ENCODE measurements around the gene TBCK. TPM values are rescaled to one million over a fixed set of nuclear protein-coding genes. Genes with fewer than 3 reads are reported as not detected.

Gene TBCK
- total and polyA plus RNA-seq, 9 of the 15 experiments (the other 6 are each of a cell fraction or from before 2014, with no cell fraction given), result 5.3 to 26.6 (median 16.2) TPM

- TF ChIP-seq E2F6 (IDR thresholded peaks at IDR 0.05; ENCODE audit: borderline replicate concordance in 1 of 2, extremely low read depth in 1 of 2, insufficient read depth in 1 of 2, insufficient read length in 1 of 2, low read depth in 1 of 2, low read length in 1 of 2, poor library complexity in 1 of 2, severe bottlenecking in 1 of 2), result peak; percentile 15 to 17
- TF ChIP-seq BACH1 (tag; IDR thresholded peaks at IDR 0.05), result no peak
- no peak for TF ChIP-seq USF2 (CRISPR knock-in tag; IDR thresholded peaks at IDR 0.05)
- TF ChIP-seq ZNF121 (CRISPR knock-in tag; conservative IDR thresholded peaks at IDR 0.05), result no peak
- no peak for TF ChIP-seq U2AF2 (optimal IDR thresholded peaks at IDR 0.05; ENCODE audit: low read depth, low read length)
- no peak for TF ChIP-seq CGGBP1 (CRISPR knock-in tag; IDR thresholded peaks at IDR 0.05)
- TF ChIP-seq JUND (IDR thresholded peaks at IDR 0.05; ENCODE audit: borderline replicate concordance, low read depth, low read length), result no peak
- TF ChIP-seq JUND (tag; IDR thresholded peaks at IDR 0.05; ENCODE audit: borderline replicate concordance, low read depth, low read length), result no peak; the same call in 2 of the 3 replicates
- TF ChIP-seq BRD4 (IDR thresholded peaks at IDR 0.05), result no peak
- no peak for TF ChIP-seq ZNF274 (IDR thresholded peaks at IDR 0.05; ENCODE audit: borderline replicate concordance, low read depth, low read length)
- TF ChIP-seq PBX2 (CRISPR knock-in tag; IDR thresholded peaks at IDR 0.05; ENCODE audit: low read depth), result no peak
- TF ChIP-seq PBX2 (tag; conservative IDR thresholded peaks at IDR 0.05; ENCODE audit: low read depth), result no peak
- TF ChIP-seq XRCC5 (IDR thresholded peaks at IDR 0.05; ENCODE audit: low read depth, low read length), result no peak
- TF ChIP-seq, protein P1, sequence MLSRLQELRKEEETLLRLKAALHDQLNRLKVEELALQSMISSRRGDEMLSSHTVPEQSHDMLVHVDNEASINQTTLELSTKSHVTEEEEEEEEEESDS (CRISPR knock-in tag; IDR thresholded peaks at IDR 0.05), result no peak
- no peak for TF ChIP-seq BRF2 (IDR thresholded peaks at IDR 0.05; ENCODE audit: borderline replicate concordance, insufficient read depth, insufficient read length)
- no peak for TF ChIP-seq PHB2 (IDR thresholded peaks at IDR 0.05; ENCODE audit: low read depth)
- peak; percentile 99 for TF ChIP-seq DIDO1 (tag; IDR thresholded peaks at IDR 0.05; ENCODE audit: low read depth)
- no peak for TF ChIP-seq ILF3 (IDR thresholded peaks at IDR 0.05; ENCODE audit: borderline replicate concordance)
- no peak for TF ChIP-seq FIP1L1 (IDR thresholded peaks at IDR 0.05; ENCODE audit: low read depth, low read length, poor library complexity, severe bottlenecking)
- no peak for TF ChIP-seq SOX6 (IDR thresholded peaks at IDR 0.05)
- TF ChIP-seq ZNF644 (tag; IDR thresholded peaks at IDR 0.05; ENCODE audit: low read depth), result no peak
Measured at GRCh38 chr4:106315968-106316772, at the start of gene TBCK, which contains the start of gene AIMP1 (continued).

Measured in K562 (cell line).